Gastrocnemius medialis (tissue), 4 donors: ENCODE measurements around the gene ANKRD50. TPM values are rescaled to one million over a fixed set of nuclear protein-coding genes. Genes with fewer than 3 reads are reported as not detected.

Experiments used
- ATAC-seq, 2 donors: fragments of 150-250 bp; one replicate each; pipeline ENCODE4 v1.9.1; 2016
- DNase-seq, 2 donors: peaks; one replicate each; pipeline ENCODE4 v3.0.0-alpha.2; 2019
- H3K27ac ChIP-seq, 4 donors: fragments of 200-600 bp; sonication (generic); 1 replicate in 1 of 4; 2 replicates in 3 of 4; pipeline ENCODE4 v1.5.1; 2016 to 2018; ENCODE audit warnings: mild to moderate bottlenecking in 2 of 4, moderate library complexity in 1 of 4
- H3K27me3 ChIP-seq, 3 donors: fragments of 200-600 bp; sonication (generic) in 2 of 3; 1 replicate in 1 of 3; 2 replicates in 2 of 3; pipeline versions ENCODE4 v1.5.1 to v1.6.0; 2016 to 2019; ENCODE audit warnings: mild to moderate bottlenecking in 1 of 3, moderate library complexity in 1 of 3
- H3K36me3 ChIP-seq, 2 donors: fragments of 200-600 bp; sonication (generic) in 1 of 2; one replicate each; pipeline ENCODE4 v1.5.1; 2017 to 2018
- H3K4me1 ChIP-seq, 2 donors: fragments of 200-600 bp; sonication (generic) in 1 of 2; one replicate each; pipeline ENCODE4 v1.5.1; 2016 to 2017; ENCODE audit warnings: mild to moderate bottlenecking in 2 of 2
- H3K4me3 ChIP-seq, 4 donors: fragments of 200-600 bp; sonication (generic) in 3 of 4; 1 replicate in 1 of 4; 2 replicates in 3 of 4; pipeline ENCODE4 v1.5.1; 2016 to 2019; ENCODE audit warnings: mild to moderate bottlenecking in 2 of 4
- H3K9me3 ChIP-seq, 3 donors: fragments of 200-600 bp; sonication (generic) in 2 of 3; 1 replicate in 1 of 3; 2 replicates in 2 of 3; pipeline ENCODE4 v1.5.1; 2016 to 2019
- POLR2A ChIP-seq, 2 donors: fragments of 450-650 bp; IDR thresholded peaks; one replicate each; pipeline ENCODE4 v1.6.1; 2017; ENCODE audit warnings: antibody characterized with exemption in 2 of 2, mild to moderate bottlenecking in 2 of 2, moderate library complexity in 2 of 2
- in situ Hi-C, 4 donors: fragments of 200-750 bp; cut with MboI; loops; one replicate each; pipeline versions ENCODE4 v1.15.0 to v1.8.0; 2017; ENCODE audit warnings: low sequenced_read_pairs in 4 of 4
- intact Hi-C: fragments of 100-400 bp; cut with DNase I; formaldehyde crosslinking; loops from one replicate; pipeline ENCODE4 v1.15.1; 2023; ENCODE audit warnings: low total_unique reads
- total RNA-seq, 4 donors: library from RNA; depleted of rRNA; stranded (reverse); fragments of >200 nt; gene quantifications; one replicate each; pipeline versions ENCODE4 v1.1.0 to v1.2.3, GENCODE V29; 2016
- TF ChIP-seq, protein P1 (sequence below), 5 experiments: fragments of 450-650 bp in 3 of 5; fragments of 200-600 bp in 2 of 5; sonication (generic) in 2 of 5; IDR thresholded peaks in 4 of 5; conservative IDR thresholded peaks in 1 of 5; 1 replicate in 4 of 5; 2 replicates in 1 of 5; pipeline ENCODE4 v1.5.1; 2016 to 2019; ENCODE audit warnings: antibody characterized with exemption in 5 of 5, mild to moderate bottlenecking in 3 of 5, moderate library complexity in 3 of 5

Gene ANKRD50
- total RNA-seq, 4 donors from 2014 or later: 2.5 to 4.2 (median 3.3) TPM

DNA sequence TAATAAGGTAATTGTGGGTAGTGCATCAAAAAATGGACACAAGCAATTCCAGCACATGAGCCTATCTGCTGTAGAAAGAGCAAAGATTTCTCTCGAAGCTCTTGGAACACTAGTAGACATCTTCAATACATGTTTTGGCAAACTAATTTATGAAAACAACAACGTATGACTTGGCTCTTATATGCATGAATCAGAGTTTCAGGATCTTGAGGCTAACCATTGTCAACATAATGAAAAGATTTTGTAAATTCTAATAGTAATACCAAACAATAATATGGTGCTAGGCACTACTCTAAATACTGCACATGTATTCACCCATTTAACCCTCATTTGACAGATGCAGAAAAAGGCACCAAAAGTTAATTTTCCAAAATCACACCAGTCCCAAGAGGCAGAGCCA is 25.1 kb upstream of the ANKRD50 start:
- Histone ChIP-seq H3K27me3 (no peaks in the 10 kb centered on the region), H3K4me3 (no peak overlapping the region), H3K27ac (no peak overlapping the region), H3K9me3 (no peaks in the 10 kb centered on the region), H3K4me1 (no peaks in the 10 kb centered on the region), H3K36me3 (no peaks in the 10 kb centered on the region)
- DNase-seq (no peak), ATAC-seq (no peak)
- in situ Hi-C loops (no loop called here), intact Hi-C loops (no loop called here)
- TF ChIP-seq, protein P1, sequence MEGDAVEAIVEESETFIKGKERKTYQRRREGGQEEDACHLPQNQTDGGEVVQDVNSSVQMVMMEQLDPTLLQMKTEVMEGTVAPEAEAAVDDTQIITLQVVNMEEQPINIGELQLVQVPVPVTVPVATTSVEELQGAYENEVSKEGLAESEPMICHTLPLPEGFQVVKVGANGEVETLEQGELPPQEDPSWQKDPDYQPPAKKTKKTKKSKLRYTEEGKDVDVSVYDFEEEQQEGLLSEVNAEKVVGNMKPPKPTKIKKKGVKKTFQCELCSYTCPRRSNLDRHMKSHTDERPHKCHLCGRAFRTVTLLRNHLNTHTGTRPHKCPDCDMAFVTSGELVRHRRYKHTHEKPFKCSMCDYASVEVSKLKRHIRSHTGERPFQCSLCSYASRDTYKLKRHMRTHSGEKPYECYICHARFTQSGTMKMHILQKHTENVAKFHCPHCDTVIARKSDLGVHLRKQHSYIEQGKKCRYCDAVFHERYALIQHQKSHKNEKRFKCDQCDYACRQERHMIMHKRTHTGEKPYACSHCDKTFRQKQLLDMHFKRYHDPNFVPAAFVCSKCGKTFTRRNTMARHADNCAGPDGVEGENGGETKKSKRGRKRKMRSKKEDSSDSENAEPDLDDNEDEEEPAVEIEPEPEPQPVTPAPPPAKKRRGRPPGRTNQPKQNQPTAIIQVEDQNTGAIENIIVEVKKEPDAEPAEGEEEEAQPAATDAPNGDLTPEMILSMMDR (IDR thresholded peaks at IDR 0.05 in 4 of 5, conservative IDR thresholded peaks at IDR 0.05 in 1 of 5): no peak
- TF ChIP-seq POLR2A (IDR thresholded peaks at IDR 0.05): no peak

DNA sequence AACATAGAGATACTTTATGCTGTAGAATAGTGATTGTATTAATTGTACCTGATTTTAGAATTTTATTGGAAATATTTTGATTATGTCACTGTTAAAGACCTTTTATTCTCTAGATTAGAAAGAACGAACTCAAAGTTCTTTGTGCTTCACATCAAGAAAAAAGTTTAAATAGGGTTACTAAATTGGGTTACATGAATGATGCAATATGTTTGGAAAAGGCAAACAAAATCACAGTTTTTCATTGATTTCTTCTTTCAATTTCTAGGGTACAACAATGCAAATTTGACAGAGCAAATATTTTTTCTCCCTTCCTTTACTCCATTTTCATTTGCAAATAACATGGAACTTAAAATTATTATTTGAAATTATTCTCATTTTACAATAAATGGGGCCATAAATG is 24.0 kb upstream of the ANKRD50 start:
- TF ChIP-seq POLR2A (IDR thresholded peaks at IDR 0.05): no peak
- TF ChIP-seq, protein P1 (IDR thresholded peaks at IDR 0.05 in 4 of 5, conservative IDR thresholded peaks at IDR 0.05 in 1 of 5): no peak
- Histone ChIP-seq H3K27ac (no peak overlapping the region), H3K27me3 (no peaks in the 10 kb centered on the region), H3K9me3 (no peaks in the 10 kb centered on the region), H3K36me3 (no peaks in the 10 kb centered on the region), H3K4me1 (no peaks in the 10 kb centered on the region), H3K4me3 (no peak overlapping the region)
- ATAC-seq (no peak), DNase-seq (no peak)
- in situ Hi-C loops (no loop called here), intact Hi-C loops (no loop called here)

GRCh38 chr4:124727331-124727890 is 14.9 kb upstream of the ANKRD50 start:
- no peak for ATAC-seq
- Histone ChIP-seq H3K36me3 (no peaks in the 10 kb centered on the region), H3K4me3 (no peak overlapping the region), H3K9me3 (no peaks in the 10 kb centered on the region), H3K4me1 (no peaks in the 10 kb centered on the region), H3K27ac (no peak overlapping the region), H3K27me3 (no peaks in the 10 kb centered on the region)
- intact Hi-C loops: no loop called here
- no peak for DNase-seq
- TF ChIP-seq, protein P1 (IDR thresholded peaks at IDR 0.05 in 4 of 5, conservative IDR thresholded peaks at IDR 0.05 in 1 of 5): no peak
- no peak for TF ChIP-seq POLR2A (IDR thresholded peaks at IDR 0.05)
- in situ Hi-C loops: no loop called here

DNA sequence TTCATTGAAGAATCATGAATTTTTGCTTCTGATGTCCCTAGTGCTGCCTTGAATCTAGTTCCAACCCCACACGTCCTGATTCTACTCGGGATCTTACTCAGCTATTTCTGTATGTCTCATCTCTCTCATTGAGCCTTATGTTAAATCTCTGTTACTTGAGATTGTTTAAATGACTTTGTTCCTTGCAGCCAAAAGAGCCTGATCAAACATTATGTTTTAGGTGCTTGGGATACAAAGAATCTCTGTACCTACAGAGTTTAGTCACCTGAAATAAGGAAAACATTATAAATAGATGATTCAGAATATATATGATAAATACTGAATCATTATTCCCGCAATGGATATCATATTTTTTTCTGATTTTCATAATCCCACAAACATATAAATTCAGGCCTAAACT is 13.7 kb upstream of the ANKRD50 start:
- H3K9me3 ChIP-seq: no peaks in the 10 kb centered on the region
- intact Hi-C loops (no loop called here), in situ Hi-C loops (no loop called here)
- TF ChIP-seq, protein P1 (IDR thresholded peaks at IDR 0.05 in 4 of 5, conservative IDR thresholded peaks at IDR 0.05 in 1 of 5): no peak
- no peak for TF ChIP-seq POLR2A (IDR thresholded peaks at IDR 0.05)
- DNase-seq (no peak), ATAC-seq (no peak)
- H3K27me3 ChIP-seq: no peaks in the 10 kb centered on the region
- no peak overlapping the region for H3K4me3 ChIP-seq
- H3K27ac ChIP-seq: no peak overlapping the region
- no peaks in the 10 kb centered on the region for H3K36me3 ChIP-seq
- no peaks in the 10 kb centered on the region for H3K4me1 ChIP-seq

DNA sequence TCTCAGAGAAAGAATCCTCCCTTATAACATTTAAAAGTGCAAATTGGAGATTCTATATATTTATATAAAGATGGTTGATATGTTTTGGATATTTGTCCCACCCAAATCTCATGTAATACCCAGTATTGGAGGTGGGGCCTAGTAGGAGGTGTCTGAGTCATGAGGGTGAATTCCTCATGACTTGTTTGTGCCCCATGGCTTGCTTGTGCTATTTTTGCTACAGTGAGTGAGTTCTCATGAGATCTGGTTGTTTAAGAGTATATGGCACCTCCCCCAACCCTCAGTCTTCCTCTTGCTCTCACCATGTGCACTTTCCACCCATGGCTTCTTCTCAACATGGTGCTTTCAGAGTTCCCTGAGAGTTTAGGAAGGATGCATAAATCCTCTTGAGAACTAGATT is 9.5 kb upstream of the ANKRD50 start:
- Histone ChIP-seq H3K36me3 (no peaks in the 10 kb centered on the region), H3K27ac (no peak overlapping the region), H3K9me3 (no peaks in the 10 kb centered on the region), H3K27me3 (no peaks in the 10 kb centered on the region), H3K4me3 (no peak overlapping the region), H3K4me1 (no peaks in the 10 kb centered on the region)
- DNase-seq: no peak
- intact Hi-C loops: no loop called here
- in situ Hi-C loops: no loop called here
- ATAC-seq: no peak
- TF ChIP-seq, protein P1 (IDR thresholded peaks at IDR 0.05 in 4 of 5, conservative IDR thresholded peaks at IDR 0.05 in 1 of 5): no peak
- no peak for TF ChIP-seq POLR2A (IDR thresholded peaks at IDR 0.05)
